C4-2B (cell line): ENCODE measurements around the gene TUBGCP2.

Source experiments
- CTCF ChIP-seq: fragments of 450-650 bp; conservative IDR thresholded peaks from 2 replicates; pipeline ENCODE4 v1.5.1; 2017; ENCODE audit warnings: mild to moderate bottlenecking
- ZFX ChIP-seq: fragments of 450-650 bp; IDR thresholded peaks from 2 replicates; pipeline ENCODE4 v1.6.1; 2017

- TF ChIP-seq CTCF (no peak), ZFX (no peak)
Measured at GRCh38 chr10:133297504-133297903, 11.2 kb downstream of the TUBGCP2 start.
